Ovary (tissue), 9 donors: ENCODE results near the gene SFSWAP. TPM values are rescaled to one million over a fixed set of nuclear protein-coding genes. Genes with fewer than 3 reads are reported as not detected.
"Not testable (repeated sequence)": the region's sequence is repeated elsewhere in the genome, so short reads cannot be mapped to it uniquely, and the experiment has no call there.

Experiments used
- DNase-seq, 5 donors: peaks; one replicate each; pipeline ENCODE4 v3.0.0-alpha.2; 2019 to 2020
- H3K27ac ChIP-seq, 2 donors: fragments of 200-600 bp; one replicate each; pipeline versions ENCODE4 v1.5.1 to v1.8.0; 2019 to 2022
- H3K27me3 ChIP-seq: fragments of 200-600 bp; one replicate; pipeline ENCODE4 v1.8.0; 2022
- H3K36me3 ChIP-seq: fragments of 200-600 bp; sonication (generic); one replicate; pipeline ENCODE4 v1.5.1; 2019
- H3K4me1 ChIP-seq: one replicate; pipeline ENCODE4 v1.8.1; 2013; ENCODE audit warnings: mild to moderate bottlenecking, moderate library complexity; ENCODE audit not compliant: insufficient read depth
- H3K4me3 ChIP-seq: fragments of 200-600 bp; sonication (generic); one replicate; pipeline ENCODE4 v1.5.1; 2017
- H3K9me3 ChIP-seq, 2 donors: fragments of 200-600 bp in 1 of 2; sonication (generic) in 1 of 2; one replicate each; pipeline versions ENCODE4 v1.5.1 to v1.8.1; 2013 to 2019; ENCODE audit warnings: mild to moderate bottlenecking in 1 of 2, moderate library complexity in 1 of 2
- CTCF ChIP-seq, 3 donors: fragments of 450-650 bp in 2 of 3; fragments of 200-600 bp in 1 of 3; IDR thresholded peaks; one replicate each; pipeline versions ENCODE4 v1.5.1 to v1.8.0; 2016 to 2022; ENCODE audit warnings: antibody characterized with exemption in 3 of 3, mild to moderate bottlenecking in 1 of 3
- EP300 ChIP-seq: sonication (generic); formaldehyde crosslinking; IDR thresholded peaks from one replicate; pipeline ENCODE4 v1.6.1; 2017; ENCODE audit warnings: antibody characterized with exemption
- POLR2A ChIP-seq: fragments of 450-650 bp; IDR thresholded peaks from one replicate; pipeline ENCODE4 v1.6.1; 2017; ENCODE audit warnings: antibody characterized with exemption, mild to moderate bottlenecking, moderate library complexity
- WGBS, 3 donors: extraction: QIAGEN DNeasy Blood & Tissue Kit in 1 of 3; methylation state at CpG; one replicate each; pipeline versions ENCODE4 v1.1.5 to v1.1.7; 2013 to 2017; 5-methylcytosine and 5-hydroxymethylcytosine counted together
- intact Hi-C, 4 donors: fragments of 100-400 bp; cut with DNase I; formaldehyde crosslinking; loops; one replicate each; pipeline versions ENCODE4 v1.11.0 to v1.15.1; 2022 to 2023
- polyA plus RNA-seq, 2 donors: library from polyadenylated mRNA; stranded (reverse); fragments of 200-250 nt in 1 of 2; fragments of 350-450 nt in 1 of 2; fragmentation: Illumina TruSeq in 1 of 2; extraction: RNeasy Lipid Tissue Mini Kit (QIAGEN cat#74804) in 1 of 2; gene quantifications; one replicate each; pipeline ENCODE4 v1.2.3, GENCODE V29; 2013 to 2014
- total RNA-seq, 7 donors: library from RNA; depleted of rRNA in 2 of 7; stranded (reverse); fragments of >200 nt in 2 of 7; fragmentation: NEBNext Ultra II Directional in 3 of 7; extraction: Animal tissue kit (Norgen Biotek cat#: 25700) in 3 of 7; gene quantifications; one replicate each; pipeline versions ENCODE4 v1.1.0 to v1.2.4, GENCODE V29; 2016 to 2023
- donor health status: DM: no; HTN: no; CAD: no; lungs with moderate emphysema.
- donor health status: DM: no; HTN: no; CAD: no.
- donor health status: Bipolar disorder and iron deficiency.
- donor health status: DM: yes; HTN: yes; CAD: no.
- donor health status: DM: no; HTN: no; CAD: no.
- donor health status: DM: yes; HTN: yes; CAD: no.

SFSWAP gene
- total and polyA plus RNA-seq, 9 donors = 27.6 to 54.4 (median 42.5) TPM

- Histone ChIP-seq H3K9me3 (no peaks in the 10 kb centered on the region), H3K4me3 (no peak overlapping the region), H3K27me3 (no peaks in the 10 kb centered on the region), H3K4me1 (peaks cover 3% of the 10 kb centered on the region), H3K27ac (no peak overlapping the region), H3K36me3 (no peaks in the 10 kb centered on the region)
- intact Hi-C loops = no loop called here
- WGBS, 3 donors = 86 to 89% (median 89%) methylated on average over 7 of the region's 7 CpGs
- TF ChIP-seq CTCF (IDR thresholded peaks at IDR 0.05) (no peak), POLR2A (no peak)
- DNase-seq = no peak
Measured at GRCh38 chr12:131806674-131807073, 95.8 kb downstream of the SFSWAP start.

DNA sequence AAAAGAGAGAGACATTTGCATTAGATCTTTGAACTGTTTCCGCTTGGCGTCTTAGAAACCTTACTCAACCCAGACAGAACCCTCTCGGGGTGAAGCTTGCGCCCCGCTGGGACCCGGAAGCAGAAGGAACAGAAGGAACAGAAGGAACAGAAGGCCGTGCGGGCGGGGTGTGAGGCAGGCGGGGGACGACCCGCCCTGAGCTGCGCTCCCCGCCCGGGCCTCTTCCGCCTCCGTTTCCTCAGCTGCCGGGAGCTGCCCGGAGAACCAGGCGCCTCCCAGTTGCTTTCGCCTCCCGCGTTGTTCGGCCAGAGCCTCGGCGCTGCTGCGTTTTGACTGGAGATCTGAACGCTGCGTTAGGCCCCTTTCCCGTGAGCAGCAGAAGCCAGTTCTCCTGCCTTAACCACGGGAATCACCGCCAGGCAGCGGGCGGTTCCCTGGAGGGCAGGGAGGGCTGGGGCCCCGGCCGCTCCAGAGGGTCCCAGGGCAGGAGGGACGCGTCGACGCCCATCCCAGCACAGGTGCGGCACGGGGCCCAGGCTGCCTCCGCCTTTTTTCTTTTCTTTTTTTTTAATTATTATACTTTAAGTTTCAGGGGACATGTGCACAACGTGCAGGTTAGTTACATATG, 98.0 kb downstream of the SFSWAP start:
- TF ChIP-seq CTCF (IDR thresholded peaks at IDR 0.05) = no peak
- TF ChIP-seq POLR2A = no peak
- Histone ChIP-seq H3K4me3 (no peak overlapping the region), H3K9me3 (no peaks in the 10 kb centered on the region), H3K36me3 (no peaks in the 10 kb centered on the region), H3K4me1 (peaks cover 2% of the 10 kb centered on the region), H3K27me3 (no peaks in the 10 kb centered on the region), H3K27ac (no peak overlapping the region)
- intact Hi-C loops = no loop called here
- 64 to 69% (median 65%) methylated on average over 44 of the region's 44 CpGs for WGBS, 3 donors
- no peak for DNase-seq

GRCh38 chr12:131809476-131810254, 98.8 kb downstream of the SFSWAP start:
- H3K9me3 ChIP-seq, intact Hi-C loops: not testable (repeated sequence)

GRCh38 chr12:131810726-131811125, 99.8 kb downstream of the SFSWAP start:
- Histone ChIP-seq H3K36me3 (no peaks in the 10 kb centered on the region), H3K4me1 (no peaks in the 10 kb centered on the region), H3K9me3 (no peaks in the 10 kb centered on the region), H3K4me3 (no peak overlapping the region), H3K27ac (no peak overlapping the region), H3K27me3 (no peaks in the 10 kb centered on the region)
- WGBS, 3 donors = 66 to 76% (median 67%) methylated on average over 13 of the region's 13 CpGs
- no peak for DNase-seq
- TF ChIP-seq POLR2A (no peak), CTCF (IDR thresholded peaks at IDR 0.05) (no peak), EP300 (no peak)
- intact Hi-C loops = no loop called here

More at GRCh38 chr12:131809476-131810254, 98.8 kb downstream of the SFSWAP start:
- H3K36me3 ChIP-seq, H3K27me3 ChIP-seq, DNase-seq, H3K27ac ChIP-seq, H3K4me3 ChIP-seq, H3K4me1 ChIP-seq: not testable (repeated sequence)
- WGBS, 3 donors = 85 to 96% (median 91%) methylated on average over 7 to 9 of the region's 9 CpGs

GRCh38 chr12:131815131-131815530, 104.2 kb downstream of the SFSWAP start:
- H3K27ac ChIP-seq = no peak overlapping the region
- DNase-seq = no peak
- TF ChIP-seq EP300 (no peak), CTCF (IDR thresholded peaks at IDR 0.05) (no peak), POLR2A (no peak)
- WGBS, 3 donors = 67 to 70% (median 68%) methylated on average over 7 of the region's 7 CpGs
- no peaks in the 10 kb centered on the region for H3K36me3 ChIP-seq
- H3K27me3 ChIP-seq = no peaks in the 10 kb centered on the region
- H3K9me3 ChIP-seq = no peaks in the 10 kb centered on the region
- H3K4me3 ChIP-seq = no peak overlapping the region
- no peaks in the 10 kb centered on the region for H3K4me1 ChIP-seq
- intact Hi-C loops = no loop called here
